ENCODE results near the gene EEF1E1.

EEF1E1 gene

DNA sequence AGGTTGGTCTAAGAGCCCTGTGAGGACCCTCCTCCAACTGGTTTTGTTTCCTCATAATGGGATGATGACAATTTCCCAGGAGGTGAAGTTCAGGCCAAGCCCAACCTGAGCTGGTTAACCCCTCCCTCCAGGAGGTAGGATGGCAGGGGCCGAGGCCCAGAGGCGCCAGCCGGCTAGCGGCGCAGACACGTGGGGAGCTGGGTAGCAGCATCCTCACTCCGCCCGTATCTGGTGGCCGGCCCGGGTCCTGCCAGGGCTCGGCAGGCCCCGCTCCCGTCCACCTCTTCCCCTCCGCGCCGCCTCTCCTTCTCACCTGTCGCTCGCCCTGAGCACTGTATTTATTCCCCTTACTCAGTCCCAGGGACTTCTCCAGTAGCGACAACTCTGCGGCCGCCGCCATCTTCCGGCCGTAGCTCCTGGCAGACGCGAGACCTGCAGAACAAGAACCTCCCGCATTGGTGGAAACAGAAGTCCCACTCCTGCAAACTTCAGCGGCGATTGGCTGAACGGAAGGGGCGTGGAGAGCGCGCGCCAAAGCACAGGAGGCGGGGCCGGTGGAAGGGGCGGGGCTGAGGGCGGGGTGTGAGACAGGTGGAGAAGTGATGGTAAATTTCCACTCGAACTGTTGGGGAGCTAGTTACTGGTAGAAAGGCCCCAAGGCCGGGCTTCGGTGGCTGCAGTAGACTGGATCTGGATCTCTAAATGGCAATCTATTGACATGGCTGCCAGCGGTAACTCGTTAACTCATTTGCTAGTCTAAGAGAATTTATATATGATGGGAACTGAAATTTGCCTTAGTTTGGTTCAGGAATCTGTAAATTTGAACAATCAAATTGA is at the start of gene EEF1E1:
EEF1E1 (minus strand) TSS at position 427 of the 837 bp plus-strand sequence; CDS start at position 400, 27 bp downstream.
- peak; percentile 96 for DNase-seq

GRCh38 chr6:8149350-8149749 is 47.0 kb upstream of the EEF1E1 start:
- no peak for DNase-seq

GRCh38 chr6:8143945-8144344 is 41.6 kb upstream of the EEF1E1 start:
- DNase-seq, result no peak

- no peak for DNase-seq
Observed at GRCh38 chr6:8139451-8139850, 37.1 kb upstream of the EEF1E1 start.

- DNase-seq, result no peak
Observed at GRCh38 chr6:8137529-8137939, 35.2 kb upstream of the EEF1E1 start.

DNA sequence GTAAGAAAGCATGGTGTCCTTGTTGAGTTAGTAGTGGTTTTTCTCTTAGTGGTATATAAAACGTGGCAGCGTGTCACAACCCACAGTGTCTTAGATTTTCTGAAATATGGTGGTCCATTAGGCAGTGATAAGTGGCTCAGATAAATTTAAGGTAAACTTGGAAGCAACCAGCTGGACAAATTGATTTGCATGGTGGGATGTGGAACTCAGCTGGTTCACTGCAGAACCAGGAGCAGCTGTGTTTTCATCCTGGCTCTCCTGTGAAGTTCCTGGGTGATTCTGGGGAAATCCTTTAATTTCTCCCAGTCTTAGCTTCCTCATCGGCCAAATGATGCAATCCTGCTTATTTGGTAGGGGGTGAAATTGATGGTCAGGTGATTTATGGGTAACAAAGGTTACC is 32.9 kb upstream of the EEF1E1 start:
- DNase-seq, result no peak

GRCh38 chr6:8132130-8132529 is 29.8 kb upstream of the EEF1E1 start:
- DNase-seq, result no peak

DNA sequence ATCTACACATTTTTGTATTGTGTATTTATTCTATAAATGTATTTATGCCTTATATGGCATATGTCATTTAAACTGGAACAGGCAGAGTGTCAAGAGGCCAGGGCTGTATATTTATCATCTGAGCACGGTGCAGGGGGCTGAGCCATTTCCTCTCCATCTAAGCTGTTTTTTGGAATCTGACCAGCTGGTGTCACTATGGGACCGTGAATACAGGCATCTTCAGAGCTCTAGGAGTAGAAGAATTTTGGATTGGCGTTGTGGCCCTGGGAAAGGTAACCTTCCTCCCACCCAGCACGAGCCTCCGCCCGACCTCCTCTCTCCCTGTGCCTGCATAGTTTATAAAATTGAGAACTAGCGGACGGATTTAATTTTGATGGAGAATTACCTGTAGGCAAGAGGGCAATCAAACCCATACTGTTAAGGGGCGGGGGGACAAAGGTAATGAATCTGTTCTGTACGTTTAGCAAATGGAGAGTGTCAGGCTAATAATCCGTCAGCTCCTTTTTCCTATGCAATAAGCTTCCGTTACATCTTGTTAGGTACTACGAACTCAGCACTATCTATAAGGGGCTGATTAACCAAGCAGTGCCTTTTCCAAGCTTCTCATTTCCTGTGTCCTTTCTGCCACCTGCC is 29.0 kb upstream of the EEF1E1 start:
- peak; percentile 71 for DNase-seq

- no peak for DNase-seq
Observed at GRCh38 chr6:8130399-8130798, 28.1 kb upstream of the EEF1E1 start.

GRCh38 chr6:8123236-8123635 is 20.9 kb upstream of the EEF1E1 start:
- no peak for DNase-seq

- DNase-seq, result no peak
Observed at GRCh38 chr6:8114956-8115355, 12.6 kb upstream of the EEF1E1 start.

DNA sequence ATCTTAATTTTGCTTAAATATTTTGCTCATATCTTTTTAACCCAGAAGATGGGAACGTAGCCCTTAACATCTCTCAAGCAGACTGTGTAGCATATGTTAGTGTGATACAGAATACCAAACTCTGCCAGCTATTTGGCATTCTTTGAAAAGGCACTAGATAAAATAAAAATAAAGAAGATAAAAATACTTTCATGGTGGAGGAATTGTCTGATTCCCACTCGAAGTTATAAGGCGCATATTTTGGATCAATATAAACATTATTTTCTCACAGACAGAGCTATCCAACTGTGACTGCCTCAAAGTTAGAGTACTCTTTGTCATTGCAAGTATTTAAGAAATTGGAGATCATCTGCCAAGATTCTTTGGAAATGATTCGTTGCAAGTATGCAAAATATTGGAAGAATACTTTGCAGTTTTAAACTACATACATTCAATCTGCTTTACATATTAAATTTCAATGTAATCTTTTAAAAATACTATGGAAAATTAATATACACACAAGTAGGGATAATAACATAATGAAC is 10.8 kb upstream of the EEF1E1 start:
- DNase-seq, result no peak

GRCh38 chr6:8110725-8111124 is 8.4 kb upstream of the EEF1E1 start:
- no peak for DNase-seq

DNA sequence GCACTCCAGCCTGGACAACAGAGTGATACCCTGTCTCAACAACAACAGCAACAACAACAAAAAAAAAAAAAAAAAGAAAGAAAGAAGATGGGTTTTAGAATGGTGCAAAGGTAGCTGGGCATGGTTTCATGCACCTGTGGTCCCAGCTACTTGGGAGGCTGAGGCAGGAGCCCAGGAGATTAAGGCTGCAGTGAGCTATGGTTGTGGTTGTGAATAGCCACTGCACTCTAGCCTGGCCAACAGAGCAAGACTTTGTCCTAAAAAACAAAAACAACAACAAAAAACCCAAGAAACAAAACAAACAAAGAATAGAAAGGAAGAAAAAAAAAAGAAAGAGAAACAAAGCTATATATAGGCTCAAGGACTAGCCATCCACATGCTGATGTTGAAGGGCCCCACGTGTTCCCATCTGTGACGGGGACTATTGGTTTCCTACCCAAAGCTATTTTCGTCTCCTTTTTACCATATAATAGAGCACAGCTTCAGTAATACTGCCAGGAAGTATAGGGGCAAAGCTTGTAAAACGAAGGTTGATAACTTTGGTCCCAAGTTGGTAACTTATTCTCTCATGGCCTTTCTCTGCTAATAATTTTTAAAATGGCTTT is 7.9 kb upstream of the EEF1E1 start:
- DNase-seq, result no peak

GRCh38 chr6:8108759-8109539 is 6.6 kb upstream of the EEF1E1 start:
- no peak for DNase-seq

DNA sequence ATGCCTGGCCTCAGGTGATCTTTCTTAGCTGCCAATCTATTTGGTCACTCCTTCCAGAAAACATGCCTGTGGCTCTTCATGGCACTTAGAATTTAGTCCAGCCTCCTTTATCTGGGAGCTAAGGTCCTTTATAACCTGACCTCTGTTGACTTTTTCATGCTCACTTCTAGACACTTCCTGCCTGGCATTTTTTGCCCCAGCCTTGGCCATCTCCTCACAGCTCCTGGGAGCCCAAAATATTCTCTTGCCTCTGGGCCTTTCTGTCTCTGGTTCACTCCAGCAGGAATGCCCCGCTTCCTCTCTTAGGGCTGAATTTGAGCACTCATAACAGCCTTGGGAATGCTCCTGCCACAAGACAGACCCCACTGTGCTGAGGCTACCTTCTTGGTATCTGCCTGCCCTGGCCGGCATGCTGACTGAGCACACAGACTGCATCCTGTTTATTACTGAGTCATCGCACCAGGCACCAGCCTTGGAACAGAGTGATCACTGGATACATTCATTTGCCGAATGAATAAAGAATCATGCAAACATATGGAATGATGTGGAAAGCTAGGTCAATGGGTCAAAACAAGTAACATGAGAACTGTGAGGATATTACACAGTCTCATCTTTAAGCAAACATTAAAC is 5.8 kb upstream of the EEF1E1 start:
- DNase-seq, result no peak

DNA sequence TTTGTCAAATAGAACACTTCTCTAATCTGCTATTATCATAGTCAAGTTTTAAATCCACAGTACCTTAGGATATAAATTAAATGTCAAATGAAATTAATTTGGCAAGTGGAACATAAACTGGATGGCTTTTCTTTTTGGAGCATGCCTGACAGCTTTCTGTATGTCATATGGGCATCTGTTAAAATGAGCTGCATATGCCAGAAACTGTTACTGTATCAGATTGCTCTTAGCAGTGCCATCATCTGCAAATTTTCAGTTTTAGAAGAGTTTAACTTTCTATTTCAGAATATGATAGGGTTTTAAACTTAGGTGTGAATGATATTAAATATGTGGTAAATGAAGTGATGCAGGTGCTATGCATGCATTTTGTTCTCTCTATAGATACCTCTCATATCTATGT is 3.4 kb upstream of the EEF1E1 start:
- DNase-seq, result no peak

DNA sequence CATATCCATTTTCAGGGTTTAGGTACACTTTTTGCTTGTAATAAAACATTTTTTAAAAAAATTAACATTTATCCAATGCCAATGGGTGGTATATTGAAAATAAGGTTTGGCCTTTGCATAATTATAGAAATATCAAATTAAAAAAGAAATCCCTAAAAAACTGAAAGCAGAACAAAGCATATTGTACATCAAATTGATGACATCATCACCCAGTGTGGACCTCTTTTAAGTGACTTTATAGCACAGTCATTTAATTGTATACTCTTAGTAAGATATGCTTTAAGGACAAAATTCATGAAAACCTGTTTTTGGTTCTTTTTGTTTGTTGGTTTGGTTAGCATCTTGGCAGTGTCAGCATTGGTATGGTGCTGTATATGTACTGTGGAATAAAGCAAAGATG is 1.4 kb upstream of the EEF1E1 start:
- DNase-seq, result no peak

DNA sequence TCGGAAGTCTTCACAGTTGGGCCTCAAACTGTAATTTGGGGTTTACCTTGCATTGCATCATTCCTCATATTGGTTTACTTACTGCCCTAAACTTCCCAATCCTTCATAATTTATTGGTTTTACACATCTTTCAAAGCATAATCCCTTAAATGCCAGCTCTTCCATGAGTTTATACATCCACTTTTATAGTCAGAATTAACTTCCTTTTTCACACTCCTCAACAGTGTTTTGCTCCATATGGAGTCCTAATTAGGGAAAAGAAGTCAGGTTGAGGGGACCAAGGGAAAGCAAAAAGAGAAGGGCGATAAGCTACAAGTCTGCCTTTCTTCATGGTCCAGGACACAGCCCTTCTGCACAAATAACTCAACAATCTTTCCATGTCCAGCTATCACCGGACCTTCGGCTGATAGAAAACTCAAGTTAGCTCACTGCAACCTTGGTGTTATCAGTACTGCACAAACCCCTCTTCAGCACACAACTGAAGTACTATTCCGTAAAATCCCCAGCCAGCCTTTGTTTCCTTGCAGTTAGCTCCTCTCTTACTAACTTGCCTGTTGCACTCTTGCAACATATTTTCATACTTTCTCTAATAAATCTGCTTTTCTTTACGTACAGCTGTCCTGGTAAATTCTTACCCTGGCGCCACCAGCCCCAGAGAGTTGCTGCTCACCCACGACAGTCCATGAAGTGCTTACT is 2.0 kb downstream of the EEF1E1 start:
- peak; percentile 53 for DNase-seq

DNA sequence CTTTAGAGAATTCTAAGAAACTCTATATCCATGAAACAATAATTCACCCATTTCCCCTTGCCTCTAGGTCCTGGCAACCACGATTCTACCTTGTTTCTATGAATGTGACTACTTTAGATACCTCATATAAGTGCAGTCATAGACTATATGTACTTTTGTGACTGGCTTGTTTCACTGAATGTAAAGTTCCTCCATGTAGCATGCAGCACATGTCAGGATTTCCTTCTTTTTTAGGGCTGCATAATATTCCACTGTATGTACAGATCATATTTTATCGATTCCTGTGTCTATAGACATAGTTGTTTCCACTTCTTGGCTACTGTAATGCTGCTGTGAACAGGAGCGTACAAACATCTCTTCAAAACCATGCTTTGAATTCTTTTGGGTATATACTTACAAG is 11.7 kb downstream of the EEF1E1 start:
- DNase-seq, result no peak

DNA sequence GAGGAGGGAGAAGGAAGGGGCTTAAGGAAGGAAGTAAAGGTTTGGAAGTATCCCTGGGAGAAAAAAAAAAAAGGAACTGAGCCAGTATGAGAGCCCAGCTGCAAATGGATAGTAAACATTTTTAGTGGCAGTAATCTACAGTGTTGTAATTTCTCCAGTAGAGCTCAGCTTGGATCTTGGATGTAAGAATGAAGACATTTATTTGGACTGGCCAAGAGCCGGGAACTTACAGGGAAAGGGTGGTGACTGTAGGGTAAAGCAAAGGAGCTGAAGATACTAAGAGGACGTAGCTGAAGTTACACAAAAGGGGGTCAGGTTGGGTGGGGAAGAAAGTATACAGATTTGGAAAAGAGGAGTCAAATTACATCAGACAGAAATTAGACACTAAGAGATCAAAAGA is 13.5 kb downstream of the EEF1E1 start:
- DNase-seq, result no peak

Measured in hematopoietic multipotent progenitor cell treated with erythropoietin and hydrocortisone succinate and interleukin-3 and kit ligand, for 8 days (in vitro differentiated cells).